Superior temporal gyrus (tissue), 1 donor: ENCODE measurements around the gene PLEKHG3.

ENCODE experiments used
- DNase-seq: peaks from one replicate; pipeline ENCODE4 v3.0.0-alpha.2; 2016; ENCODE audit errors: extremely low spot score

PLEKHG3 gene

GRCh38 chr14:64726585-64726890, 22.3 kb downstream of the PLEKHG3 start:
- DNase-seq, result no peak

- no peak for DNase-seq
Observed at GRCh38 chr14:64727551-64728071, 23.4 kb downstream of the PLEKHG3 start.

- DNase-seq, result no peak
Observed at GRCh38 chr14:64728106-64728505, 23.9 kb downstream of the PLEKHG3 start.

GRCh38 chr14:64728856-64729255, 24.6 kb downstream of the PLEKHG3 start:
- no peak for DNase-seq

- DNase-seq, result no peak
Observed at GRCh38 chr14:64729386-64730060, 25.3 kb downstream of the PLEKHG3 start.

- no peak for DNase-seq
Observed at GRCh38 chr14:64730061-64730440, 25.8 kb downstream of the PLEKHG3 start.

- DNase-seq, result no peak
Observed at GRCh38 chr14:64730681-64731080, 26.5 kb downstream of the PLEKHG3 start.

GRCh38 chr14:64731141-64731581, 26.9 kb downstream of the PLEKHG3 start:
- no peak for DNase-seq

- DNase-seq, result no peak
Observed at GRCh38 chr14:64732066-64732465, 27.8 kb downstream of the PLEKHG3 start.

GRCh38 chr14:64732536-64733120, 28.4 kb downstream of the PLEKHG3 start:
- no peak for DNase-seq

- no peak for DNase-seq
Observed at GRCh38 chr14:64733321-64733720, 29.1 kb downstream of the PLEKHG3 start.

- DNase-seq, result no peak
Observed at GRCh38 chr14:64733899-64734298, 29.7 kb downstream of the PLEKHG3 start.

- DNase-seq, result no peak
Observed at GRCh38 chr14:64734990-64735389, 30.8 kb downstream of the PLEKHG3 start.

GRCh38 chr14:64736271-64737169, 32.3 kb downstream of the PLEKHG3 start:
- no peak for DNase-seq

- DNase-seq, result no peak
Observed at GRCh38 chr14:64737391-64738280, 33.4 kb downstream of the PLEKHG3 start.

GRCh38 chr14:64738281-64738804, 34.1 kb downstream of the PLEKHG3 start:
- no peak for DNase-seq

GRCh38 chr14:64741200-64741599, 37.0 kb downstream of the PLEKHG3 start:
- DNase-seq, result no peak

GRCh38 chr14:64741961-64742360, 37.7 kb downstream of the PLEKHG3 start:
- DNase-seq, result no peak

- no peak for DNase-seq
Observed at GRCh38 chr14:64743061-64743460, 38.8 kb downstream of the PLEKHG3 start.

- DNase-seq, result peak; percentile 67
Observed at GRCh38 chr14:64745511-64746091, 41.4 kb downstream of the PLEKHG3 start.
